Astrocyte of the hippocampus (primary cell): ENCODE measurements around the gene PDE8B.

Source experiments
- DNase-seq: peaks from one replicate; pipeline ENCODE4 v3.0.0; 2011; ENCODE audit warnings: low read depth, low spot score

The PDE8B gene

DNA sequence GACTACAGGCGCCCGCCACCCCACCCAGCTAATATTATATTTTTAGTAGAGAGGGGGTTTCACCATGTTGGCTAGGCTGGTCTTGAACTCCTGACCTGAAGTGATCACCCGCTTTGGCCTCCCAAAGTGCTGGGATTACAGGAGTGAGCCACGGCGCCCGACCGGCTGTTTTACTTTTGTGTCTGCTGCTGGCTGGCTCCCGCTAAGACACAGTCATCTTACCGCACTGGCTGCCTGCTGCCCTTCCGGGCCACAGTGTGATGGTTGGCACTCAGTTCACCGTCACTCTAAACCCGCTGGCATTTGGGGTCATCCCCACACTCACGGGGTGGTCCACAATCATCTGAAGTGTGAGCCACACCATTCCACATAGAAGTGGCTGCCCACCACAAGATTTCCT is 188.0 kb downstream of the PDE8B start:
- DNase-seq, result no peak

DNA sequence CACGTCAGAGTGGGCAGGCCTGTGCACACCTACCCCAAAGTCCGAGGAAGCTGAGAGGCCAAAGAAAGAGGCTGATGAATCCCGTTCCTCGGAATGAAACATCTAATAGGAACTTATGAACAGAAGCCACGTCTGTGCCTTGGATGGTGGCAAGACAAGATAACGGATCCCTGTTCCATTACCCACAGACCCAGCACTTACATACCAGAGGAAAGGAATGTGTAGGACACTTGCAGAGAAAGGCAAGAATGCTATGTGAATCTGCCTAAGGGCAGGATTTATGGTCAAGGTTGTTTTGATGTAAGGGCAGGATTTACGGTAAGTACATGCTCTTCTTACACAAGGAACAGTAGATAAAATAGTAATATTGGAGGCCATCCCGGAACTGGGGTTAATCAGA is 188.4 kb downstream of the PDE8B start:
- DNase-seq, result no peak

DNA sequence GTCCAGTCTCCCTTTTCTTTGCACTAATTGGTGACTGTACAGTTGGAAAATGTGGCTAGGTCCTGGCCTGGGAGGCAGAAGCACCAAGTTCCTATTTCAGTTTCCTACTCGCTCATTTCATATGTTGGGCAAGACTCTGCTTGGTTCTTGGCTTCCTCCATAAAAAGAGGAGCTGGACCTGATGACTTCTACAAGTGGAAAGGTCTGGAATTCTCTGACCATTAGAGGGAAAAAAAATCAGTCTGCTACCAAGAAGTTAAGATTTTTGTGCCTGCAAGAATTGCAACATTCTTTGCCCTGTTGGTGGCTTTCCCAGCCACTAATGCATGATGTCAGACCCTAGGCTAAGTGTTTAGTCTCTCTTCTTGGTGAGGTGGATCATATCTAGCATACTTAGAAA is 190.2 kb downstream of the PDE8B start:
- peak; percentile 35 for DNase-seq

DNA sequence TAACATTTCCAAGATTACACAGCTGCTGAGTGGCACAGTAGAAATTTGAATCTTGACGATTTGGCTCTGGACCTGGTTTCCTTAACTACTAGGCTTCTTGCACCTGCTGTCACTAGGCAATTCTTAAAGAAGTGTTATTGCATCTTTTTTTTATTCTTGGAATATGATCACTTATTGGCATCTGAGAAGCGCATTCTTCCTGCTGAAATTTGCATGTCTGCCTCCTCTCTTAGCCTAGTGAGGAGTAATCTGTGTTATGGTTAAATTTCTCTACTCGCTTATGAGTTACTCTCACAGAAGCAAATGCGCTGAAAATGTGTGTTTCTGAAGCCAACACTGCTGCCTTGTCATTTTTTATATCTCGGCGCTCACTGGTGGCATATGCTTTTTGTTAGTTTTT is 192.3 kb downstream of the PDE8B start:
- DNase-seq, result no peak

DNA sequence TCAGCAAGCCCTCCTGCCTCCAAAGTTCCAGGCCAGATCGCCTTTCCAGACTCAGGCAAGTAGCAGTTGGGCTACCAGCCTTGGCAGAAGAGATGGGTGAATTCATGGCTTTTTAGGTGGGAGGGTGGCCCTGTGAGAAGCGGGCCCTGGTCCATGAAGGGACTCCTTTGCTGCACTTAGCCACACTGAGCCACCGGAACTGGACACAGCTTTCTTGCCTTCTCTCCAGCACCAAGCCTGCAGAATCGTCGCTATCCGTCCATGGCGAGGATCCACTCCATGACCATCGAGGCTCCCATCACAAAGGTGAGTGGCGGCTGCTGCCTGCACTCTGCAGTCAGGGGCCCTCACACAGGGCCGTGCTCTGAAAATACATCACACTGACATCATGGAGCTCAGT is 196.7 kb downstream of the PDE8B start:
- no peak for DNase-seq

DNA sequence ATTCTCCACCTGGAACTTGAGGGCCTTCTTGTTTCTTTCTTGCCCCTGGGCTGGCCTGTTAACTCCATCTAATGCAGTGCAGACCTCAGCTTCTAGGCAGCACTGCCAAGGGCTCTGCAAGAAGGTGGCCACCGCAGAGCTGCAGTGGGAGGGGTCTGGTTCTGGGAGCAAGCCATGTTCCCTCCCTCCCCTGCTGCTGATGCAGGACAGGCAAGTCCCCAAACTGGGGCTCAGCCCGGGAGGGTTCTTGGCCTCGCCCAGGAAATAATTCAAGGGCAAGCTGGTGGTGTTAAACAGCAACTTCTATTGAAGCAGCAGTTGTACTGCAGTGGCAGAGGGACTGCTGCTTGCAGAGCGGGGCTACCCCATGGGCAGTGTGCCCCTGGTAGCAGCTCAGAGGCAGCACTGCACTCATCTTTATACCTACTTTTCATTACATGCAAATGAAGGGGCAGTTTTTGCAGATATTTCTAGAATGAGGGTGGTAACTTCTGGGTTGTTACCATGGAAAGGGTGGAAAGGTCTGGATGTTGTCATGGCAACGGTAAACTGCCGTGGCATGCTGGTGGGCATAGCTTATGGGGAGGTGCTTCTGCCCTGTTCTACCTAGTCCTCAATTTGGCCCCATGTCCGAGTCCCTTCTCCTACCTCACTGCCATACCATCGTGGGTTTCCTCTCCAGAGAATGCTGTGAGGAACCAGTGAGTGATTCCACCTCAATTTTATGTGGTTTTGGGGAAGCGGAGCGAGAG is 199.6 kb downstream of the PDE8B start:
- DNase-seq, result no peak

DNA sequence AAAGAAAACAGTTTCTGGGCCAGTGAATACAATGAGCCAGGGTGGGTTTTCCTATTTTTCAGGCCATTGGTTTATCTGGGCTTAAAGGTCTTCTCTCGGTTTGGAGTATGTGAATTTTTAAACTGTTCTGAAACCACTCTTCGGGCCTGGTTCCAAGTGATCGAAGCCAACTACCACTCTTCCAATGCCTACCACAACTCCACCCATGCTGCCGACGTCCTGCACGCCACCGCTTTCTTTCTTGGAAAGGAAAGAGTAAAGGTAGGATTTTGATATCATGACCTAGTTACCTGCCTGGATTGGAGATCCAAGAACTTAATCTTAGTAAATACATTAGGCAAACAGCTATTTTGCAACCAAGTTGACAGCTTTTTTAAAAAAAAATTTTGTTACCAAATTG is 202.6 kb downstream of the PDE8B start:
- DNase-seq, result no peak

DNA sequence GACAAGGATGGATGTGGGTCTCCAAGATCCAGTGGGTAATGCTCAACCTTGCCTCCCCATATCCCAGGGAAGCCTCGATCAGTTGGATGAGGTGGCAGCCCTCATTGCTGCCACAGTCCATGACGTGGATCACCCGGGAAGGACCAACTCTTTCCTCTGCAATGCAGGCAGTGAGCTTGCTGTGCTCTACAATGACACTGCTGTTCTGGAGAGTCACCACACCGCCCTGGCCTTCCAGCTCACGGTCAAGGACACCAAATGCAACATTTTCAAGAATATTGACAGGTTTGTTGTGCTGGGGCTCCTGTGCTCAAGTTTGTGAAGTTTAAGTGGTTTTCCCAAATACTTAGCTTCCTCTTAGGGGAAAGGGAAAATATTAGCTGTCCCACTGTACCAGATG is 207.7 kb downstream of the PDE8B start:
- DNase-seq, result no peak

DNA sequence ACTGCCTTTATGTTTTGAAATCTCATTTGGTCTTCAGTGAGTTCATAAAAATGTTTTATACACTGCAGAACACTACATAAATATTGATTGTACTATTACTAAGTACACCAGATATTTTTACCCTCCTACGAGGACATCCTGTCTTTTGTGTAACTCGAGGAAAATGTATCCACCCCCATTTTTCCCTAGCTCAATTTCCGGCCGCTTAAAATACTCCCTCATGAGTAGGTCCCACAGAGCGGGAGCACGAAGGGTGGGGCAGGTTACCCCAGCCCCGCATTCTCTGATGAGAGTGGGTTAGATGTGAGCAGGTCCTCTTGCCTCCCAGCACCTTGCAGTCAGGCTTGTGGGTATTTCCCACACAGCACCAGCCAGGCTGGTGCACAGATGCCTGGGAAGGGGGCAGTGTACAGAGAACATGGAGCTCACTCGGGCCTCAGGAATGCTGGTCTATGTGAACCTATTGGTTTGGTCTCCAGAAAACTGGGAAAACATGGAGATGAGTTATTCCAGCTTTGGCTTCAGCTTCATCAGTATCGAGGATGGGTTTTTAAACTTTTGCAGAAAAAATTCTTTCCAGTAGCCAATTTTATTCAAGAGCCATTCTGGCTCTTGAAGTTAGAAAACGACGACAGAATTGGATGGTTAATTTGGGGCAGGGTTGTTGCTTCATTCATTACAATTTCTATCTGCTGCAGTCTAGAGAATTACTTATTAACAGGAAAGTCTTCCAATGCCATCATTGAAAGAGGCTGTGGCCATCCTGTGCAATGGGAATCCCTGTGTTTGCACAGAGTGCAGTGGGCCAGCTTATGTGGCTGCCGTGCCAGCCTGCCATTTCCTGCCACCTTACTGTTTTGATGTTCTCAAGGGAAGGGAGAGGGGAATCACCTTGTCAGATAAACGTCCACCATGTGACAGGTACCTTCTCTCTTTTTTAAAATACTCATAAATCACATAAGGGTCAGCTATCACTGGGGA is 208.4 kb downstream of the PDE8B start:
- DNase-seq, result peak; percentile 19

DNA sequence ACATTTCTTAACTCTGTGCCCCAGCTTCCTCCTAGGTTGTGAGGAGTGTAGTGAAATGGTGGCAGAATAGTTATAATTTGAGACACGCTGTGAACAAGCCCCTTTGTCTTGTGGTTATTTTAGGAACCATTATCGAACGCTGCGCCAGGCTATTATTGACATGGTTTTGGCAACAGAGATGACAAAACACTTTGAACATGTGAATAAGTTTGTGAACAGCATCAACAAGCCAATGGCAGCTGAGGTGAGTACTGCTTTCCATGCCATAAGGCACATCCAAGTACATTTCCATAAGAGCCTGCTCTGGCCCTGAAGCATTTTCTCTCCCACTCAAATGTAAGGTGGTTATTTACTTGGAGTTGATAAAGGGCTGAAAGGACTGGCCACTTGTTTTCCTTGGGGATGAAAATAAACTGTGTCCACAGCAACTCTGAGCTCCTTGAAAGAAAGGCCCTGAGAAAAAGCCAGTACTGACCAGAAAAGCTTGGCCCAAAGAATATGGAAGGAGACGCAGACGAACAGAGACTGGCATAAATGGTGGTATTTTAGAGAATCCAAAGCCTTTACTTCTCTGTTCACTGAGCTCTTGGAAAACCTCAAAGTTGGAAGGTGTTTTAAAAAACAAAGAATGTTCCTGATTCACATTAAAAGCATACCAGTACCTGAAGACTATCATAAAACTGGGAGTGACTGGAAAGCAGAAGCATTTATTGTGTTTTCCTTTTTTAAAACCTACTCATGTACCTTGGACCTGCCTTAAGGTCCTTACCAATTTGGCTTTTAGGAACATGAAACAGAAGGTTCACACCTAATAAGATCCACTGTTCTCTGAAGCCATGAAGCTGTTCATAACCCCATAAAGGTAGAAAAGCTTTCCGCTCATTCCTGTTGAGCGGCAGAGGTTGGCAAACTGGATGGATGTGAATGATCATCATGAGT is 209.4 kb downstream of the PDE8B start:
- DNase-seq, result no peak

DNA sequence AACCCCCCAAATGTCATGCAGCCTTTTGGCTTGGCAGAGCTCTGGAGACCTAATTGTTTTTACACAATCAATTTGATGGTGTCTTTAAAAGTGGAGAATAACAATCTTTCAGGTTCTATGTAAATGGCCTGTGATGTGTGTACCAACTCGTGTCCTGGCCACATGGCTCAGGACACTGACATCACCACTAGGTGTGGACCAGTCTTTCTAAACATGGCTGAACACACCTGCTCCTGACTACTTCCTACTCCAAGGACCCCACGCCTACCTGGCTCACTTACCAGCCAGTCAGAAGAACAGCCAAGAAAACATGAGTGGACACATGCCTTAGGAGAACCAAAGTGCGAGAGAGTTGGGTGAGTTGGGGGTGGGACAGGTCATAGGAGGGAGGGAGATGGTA is 210.5 kb downstream of the PDE8B start:
- DNase-seq, result no peak

DNA sequence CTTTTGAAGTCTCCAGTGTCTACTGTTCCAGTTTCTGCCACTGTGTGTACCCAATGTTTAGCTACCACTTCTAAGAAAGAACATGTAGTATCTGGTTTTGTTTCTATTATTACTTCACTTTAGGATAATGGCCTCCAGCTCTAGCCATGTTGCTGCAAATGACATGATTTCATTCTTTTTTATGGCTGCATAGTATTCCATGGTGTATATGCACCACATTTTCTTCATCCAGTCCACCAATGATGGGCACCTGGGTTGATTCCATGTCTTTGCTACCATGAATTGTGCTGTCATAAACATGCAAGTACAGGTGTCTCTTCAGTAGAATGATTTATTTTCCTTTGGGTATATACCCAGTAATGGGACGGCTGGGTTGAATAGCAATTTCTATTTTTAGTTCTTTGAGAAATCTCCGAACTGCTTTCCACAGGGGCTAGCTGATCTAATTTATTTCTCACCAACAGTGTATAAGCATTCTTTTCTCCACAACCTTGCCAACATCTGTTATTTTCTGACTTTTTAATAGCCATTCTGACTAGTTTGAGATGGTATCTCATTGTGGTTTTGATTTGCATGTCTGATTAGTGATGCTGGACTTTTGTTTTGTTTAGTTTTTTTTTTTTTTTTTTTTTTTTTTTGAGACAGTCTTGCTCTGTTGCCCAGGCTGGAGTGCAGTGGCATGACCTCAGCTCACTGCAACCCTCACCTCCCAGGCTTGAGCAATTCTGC is 212.7 kb downstream of the PDE8B start:
- no peak for DNase-seq

DNA sequence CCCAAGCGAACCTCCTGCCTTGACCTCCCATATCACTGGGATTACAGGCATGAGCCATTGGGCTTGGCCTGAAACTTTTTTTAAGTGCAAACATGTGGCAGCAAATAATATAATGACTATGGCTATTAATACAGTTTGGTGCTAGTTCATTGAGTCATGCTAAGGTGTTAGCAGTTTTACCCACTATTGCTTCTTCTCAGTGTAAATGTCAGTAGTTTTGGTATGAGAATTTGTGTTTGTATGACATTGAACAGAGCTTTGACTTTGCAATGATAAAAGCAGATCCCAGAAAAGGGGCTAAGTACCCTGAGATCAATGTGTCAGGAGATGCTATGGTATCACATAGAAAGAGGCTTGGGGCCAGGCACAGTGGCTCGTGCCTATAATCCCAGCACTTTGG is 214.4 kb downstream of the PDE8B start:
- DNase-seq, result no peak

DNA sequence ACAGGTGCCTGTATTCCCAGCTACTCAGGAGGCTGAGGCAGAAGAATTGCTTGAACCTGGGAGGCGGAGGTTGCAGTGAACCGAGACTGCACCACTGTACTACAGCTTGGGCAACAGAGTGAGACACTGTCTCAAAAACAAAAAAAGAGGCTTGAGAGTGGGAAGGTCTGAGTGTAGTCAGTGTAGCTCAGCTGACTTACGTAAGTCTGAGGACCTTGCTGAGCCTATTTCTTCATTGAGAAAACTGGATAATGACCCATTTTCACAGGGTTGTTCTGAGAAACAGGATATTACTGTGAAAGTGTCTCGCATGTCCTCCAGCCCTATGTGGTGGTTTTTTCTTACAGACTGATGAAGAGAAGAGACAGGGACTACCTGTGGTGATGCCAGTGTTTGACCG is 214.9 kb downstream of the PDE8B start:
- no peak for DNase-seq

DNA sequence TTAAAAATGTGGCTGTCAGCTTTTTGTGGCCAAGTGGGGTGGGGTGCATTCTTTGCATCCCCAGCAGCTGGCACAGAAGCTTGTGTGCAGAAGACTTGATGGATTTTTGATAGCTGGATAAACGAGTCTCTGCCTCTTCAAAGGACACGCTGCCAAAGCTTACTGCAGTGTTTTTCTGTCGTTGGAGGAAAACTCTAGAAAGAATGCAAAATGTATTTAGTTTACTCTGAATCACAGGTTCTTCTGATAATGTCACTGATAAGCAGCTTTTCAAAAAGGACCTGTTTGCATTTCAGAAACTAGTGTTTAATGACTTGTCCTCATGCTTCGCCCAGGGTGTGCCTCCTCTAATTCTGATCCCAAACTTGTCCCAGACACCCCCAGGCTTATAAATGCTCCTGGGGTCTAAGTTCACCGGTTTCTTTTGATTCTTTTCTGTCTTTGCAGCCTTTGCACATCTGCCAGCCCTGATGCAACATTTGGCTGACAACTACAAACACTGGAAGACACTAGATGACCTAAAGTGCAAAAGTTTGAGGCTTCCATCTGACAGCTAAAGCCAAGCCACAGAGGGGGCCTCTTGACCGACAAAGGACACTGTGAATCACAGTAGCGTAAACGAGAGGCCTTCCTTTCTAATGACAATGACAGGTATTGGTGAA is 215.6 kb downstream of the PDE8B start:
- peak; percentile 19 for DNase-seq

DNA sequence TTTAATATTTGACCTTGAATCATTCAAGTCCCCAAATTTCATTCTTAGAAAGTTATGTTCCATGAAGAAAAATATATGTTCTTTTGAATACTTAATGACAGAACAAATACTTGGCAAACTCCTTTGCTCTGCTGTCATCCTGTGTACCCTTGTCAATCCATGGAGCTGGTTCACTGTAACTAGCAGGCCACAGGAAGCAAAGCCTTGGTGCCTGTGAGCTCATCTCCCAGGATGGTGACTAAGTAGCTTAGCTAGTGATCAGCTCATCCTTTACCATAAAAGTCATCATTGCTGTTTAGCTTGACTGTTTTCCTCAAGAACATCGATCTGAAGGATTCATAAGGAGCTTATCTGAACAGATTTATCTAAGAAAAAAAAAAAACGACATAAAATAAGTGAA is 216.2 kb downstream of the PDE8B start:
- DNase-seq, result peak; percentile 37

DNA sequence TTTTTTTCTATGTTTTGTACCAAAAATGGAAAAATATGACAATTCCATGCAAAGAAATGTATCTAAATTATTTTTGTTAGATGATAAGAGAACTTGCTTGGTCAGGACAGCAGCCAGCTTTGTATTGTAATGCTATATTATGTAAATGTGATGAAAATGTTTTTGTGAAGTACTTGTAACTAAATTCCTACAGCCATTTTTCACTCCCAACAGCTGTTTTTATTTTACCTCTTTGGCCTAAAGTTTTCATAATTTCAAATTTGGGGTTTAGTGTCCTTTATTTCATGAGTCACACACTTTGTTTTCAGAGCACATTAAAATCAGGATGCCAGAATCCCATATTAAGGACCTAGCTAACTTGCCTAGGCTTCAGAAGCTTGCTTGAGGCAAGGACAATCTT is 217.5 kb downstream of the PDE8B start:
- DNase-seq, result no peak

DNA sequence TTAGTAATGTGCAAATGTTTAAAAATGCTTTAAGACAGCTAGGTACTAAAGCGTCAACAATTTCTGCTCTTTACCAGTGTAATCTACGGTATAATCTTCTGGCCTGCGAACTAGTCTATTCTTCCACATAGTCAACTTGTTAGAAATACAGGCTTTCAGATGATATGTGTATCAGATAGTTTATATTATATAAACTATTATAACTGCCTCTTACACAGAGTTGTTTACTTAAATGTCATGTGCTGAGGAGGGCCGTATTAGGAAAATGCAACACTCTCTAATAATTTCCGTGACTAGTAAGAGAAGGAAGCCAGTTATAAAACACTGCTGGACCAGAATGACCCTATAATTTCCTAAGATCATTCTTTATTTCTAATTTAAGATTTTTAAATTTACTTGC is 218.0 kb downstream of the PDE8B start:
- DNase-seq, result no peak

DNA sequence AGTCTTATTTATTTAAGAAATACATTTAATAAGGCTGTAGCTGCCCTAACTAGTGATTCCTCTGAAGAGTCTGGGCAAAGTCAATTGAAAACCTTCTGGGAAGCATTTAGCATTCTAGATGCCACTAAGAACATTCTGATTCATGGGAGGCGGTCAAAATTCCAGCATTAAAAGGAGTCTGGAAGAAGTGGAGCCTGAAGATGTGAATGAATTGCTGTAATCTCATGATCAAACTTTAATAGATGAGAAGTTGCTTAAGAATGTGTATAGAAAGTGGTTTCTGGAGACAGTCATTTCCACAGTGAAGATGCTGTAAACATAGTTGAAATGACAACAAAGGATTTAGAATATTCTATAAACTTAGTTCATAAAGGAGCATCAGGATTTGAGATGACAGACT is 220.2 kb downstream of the PDE8B start:
- peak; percentile 33 for DNase-seq

DNA sequence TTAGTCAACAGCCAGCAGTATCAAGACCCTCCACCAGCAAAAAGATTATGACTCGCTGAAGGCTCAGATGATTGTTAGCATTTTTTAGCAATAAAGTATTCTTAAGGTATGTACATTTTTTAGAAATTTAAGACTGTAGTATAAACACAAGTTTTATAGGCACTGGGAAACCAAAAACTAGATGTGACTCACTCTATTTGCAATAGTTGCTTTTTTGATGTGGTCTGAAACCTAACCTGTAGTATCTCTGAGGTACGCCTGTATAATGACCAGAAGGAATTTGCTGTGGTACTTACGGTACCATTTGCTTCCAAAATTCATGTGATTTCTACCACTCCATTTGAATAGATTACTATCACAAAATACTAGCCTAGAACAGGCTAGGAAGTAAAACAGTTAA is 220.8 kb downstream of the PDE8B start:
- peak; percentile 43 for DNase-seq

DNA sequence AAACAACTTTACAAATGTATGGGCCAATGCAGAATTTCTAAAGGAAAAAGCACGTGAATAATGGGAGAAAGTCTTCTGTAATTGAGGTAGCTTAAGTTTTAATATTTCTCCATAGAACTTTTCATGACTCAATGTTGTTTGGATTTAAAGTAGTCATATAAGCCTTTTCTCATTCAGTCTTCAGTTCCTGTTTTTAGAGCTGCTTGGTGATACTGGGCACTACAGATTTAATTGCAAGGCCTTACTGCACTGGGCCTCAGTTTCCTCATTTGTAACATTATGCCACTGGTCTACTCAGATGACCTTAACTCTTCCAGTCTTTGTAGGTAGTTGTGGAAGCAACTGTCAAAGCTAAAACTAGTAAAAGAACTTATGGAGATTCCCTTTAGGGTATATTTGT is 221.2 kb downstream of the PDE8B start:
- no peak for DNase-seq
